HG03175 (cell line): ENCODE results near the gene ACVR1C.

Experiments used
- ATAC-seq: cut with Tn5 transposase; IDR thresholded peaks from one replicate; pipeline ENCODE4 v1.9.1; 2021; ENCODE audit warnings: mild to moderate bottlenecking, moderate library complexity; ENCODE audit not compliant: unreplicated experiment

ACVR1C gene

DNA sequence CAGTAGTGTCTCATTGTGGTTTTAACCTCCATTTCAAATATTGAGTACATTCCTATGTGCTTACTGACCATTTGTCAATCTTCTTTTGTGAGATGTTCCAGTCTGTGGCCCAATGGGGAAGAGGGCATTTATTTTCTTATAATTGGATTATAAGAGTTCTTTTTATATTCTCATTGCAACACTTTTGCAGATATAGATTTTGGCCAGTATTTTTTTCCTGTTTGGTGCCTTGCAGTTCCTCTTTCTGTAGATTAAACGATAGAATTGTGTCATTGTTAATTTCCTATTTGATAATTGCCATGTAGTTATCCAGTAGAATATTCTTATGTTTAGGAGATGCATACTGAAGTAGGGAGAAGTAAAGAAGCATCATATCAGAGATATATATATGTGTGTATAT is 128.3 kb downstream of the ACVR1C start:
- ATAC-seq: no peak

DNA sequence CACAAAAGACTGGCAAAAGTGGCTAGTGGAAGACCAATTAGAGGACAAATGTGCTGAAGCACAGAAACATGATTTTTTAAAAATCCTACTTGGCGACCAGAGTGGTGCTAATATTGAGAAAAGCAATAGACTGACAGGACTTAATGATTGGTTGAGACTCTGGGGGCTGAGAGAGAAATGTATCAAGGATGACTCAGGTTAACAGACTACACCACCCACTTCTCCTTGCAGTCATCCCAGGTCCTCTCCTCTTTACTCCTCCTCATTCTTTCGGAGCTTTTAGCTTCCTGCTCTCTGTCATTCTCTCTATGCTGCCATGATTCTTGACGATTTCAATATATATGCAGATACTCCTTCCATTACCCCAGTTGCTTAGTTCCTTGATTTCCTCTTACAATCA is 130.2 kb downstream of the ACVR1C start:
- ATAC-seq: no peak

DNA sequence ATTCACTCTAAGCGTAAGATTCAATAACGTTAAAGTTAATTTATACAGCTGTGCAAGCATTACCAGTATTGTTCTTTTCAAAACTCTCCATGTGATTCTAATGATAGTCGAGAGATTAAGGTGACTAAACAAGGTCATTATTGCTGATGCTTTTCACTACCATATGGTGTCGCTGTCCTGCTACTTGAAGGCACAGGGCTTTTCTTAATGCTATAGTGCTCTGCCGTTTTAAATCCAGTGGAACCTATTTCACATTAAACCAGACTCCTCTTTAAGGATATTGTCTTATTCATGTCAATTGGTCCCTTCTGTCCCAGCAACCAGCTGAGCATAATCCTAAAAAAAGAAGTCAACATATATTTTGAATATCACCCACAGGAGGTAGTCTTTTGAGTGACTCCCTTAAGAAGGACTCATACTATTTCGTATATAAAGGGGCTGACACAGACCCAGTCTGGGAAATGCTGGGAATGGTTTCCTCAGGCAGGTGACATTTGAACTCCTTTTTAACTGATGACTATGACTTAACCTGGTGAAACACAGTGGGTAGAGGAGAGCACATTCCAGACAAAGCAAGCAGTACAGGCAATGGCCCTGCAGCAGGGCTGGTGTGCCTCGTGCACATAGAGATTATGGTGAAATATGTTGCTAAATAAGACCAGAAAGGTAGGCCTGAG is 130.9 kb downstream of the ACVR1C start:
- ATAC-seq: peak; percentile 84

DNA sequence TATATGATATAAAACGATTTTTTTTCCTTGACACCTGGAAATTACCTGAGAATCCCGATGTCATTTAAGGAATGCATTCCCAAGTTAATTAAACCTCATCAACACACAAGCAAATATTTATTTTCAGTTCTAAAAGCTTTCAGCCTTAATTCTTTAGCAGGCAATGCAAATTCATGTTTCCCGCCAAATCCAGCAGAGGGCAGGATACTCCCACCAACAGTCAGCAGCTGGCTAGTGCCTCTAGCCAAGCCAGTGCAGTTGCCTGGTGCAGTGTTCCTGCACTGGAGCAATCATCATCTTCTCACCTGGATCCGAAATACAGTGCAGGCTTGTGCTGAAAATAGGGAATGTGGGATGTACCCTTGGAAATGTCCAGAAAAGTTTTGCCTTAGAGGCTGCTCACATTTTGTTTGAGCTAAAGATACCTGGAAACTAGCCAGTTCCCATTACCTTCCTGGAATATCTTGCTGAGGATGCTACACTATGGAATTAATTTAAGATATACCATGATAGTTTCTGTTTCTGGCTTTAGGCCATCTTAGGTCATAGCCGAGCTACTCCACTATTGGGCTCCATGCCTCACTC is 136.4 kb downstream of the ACVR1C start:
- peak; percentile 97 for ATAC-seq

DNA sequence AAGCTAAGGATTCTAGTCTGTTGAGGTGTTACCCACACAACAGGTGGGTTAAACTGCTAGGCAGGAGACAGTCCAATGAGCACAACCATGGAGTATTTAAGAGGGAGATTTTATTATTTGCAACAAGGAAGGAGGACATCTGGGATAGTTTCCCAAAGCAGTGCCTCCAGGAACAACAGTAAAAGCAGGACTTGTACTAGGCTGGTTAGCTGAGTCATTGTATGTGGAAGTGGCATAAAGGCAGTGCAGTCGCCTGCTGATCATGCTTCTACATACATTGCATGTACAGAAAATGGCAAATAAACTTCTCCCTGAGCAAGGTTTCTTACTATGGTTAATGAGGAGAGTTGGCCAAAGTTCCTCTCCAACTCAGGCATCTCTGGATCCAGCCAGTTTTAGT is 138.7 kb downstream of the ACVR1C start:
- no peak for ATAC-seq

DNA sequence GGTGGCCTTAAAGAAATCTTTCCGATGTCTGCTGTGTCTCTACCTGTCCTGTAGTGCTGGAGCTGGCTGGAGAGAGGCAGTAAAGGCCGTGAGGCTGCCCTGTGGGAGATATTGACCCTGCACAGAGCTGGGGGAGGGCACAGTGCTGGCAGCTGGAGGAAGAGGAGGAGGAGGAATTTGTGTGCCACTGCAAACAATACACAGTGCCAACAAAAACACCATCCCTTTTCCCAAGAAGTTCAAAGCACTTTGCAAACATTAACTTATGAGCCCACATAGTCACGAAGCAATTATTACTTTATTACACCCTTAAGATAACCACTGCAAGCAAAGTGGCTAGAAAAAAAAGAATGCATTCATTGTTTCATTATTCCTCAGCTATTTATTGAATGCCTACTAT is 139.8 kb downstream of the ACVR1C start:
- no peak for ATAC-seq

DNA sequence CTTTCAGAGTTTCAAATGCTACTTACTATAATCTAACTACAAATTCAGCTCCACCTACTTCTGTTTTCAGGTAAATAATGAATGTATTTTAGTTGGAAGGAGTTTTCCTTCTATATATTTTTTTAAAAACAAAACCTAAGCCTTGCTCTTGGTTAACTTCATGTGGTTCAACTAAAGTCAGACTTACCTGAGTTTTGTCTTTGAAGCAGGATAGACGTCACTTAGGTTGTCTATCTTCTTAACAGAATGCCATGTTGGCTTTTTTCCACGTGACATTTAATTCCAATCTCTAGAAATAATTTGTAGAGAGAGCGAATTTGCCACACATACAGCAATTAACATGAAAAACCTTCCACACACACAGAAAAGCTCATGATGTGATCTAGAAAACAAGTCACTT is 140.9 kb downstream of the ACVR1C start:
- no peak for ATAC-seq

DNA sequence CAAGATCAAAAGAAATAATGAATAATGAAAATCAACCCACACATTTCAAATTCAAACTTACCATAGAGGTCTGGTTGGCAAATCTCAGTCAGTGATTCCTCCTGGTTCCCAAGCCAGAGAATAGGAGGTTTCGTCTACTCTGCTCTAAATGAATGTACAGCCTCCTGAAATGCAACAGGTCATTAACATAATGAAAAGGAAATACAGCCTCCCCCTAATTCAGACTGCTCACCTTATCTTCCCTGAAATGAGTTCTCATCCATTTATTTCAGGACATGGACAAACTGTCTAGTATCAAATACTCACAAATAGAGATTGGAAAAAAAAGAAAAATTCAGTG is 141.4 kb downstream of the ACVR1C start:
- no peak for ATAC-seq

DNA sequence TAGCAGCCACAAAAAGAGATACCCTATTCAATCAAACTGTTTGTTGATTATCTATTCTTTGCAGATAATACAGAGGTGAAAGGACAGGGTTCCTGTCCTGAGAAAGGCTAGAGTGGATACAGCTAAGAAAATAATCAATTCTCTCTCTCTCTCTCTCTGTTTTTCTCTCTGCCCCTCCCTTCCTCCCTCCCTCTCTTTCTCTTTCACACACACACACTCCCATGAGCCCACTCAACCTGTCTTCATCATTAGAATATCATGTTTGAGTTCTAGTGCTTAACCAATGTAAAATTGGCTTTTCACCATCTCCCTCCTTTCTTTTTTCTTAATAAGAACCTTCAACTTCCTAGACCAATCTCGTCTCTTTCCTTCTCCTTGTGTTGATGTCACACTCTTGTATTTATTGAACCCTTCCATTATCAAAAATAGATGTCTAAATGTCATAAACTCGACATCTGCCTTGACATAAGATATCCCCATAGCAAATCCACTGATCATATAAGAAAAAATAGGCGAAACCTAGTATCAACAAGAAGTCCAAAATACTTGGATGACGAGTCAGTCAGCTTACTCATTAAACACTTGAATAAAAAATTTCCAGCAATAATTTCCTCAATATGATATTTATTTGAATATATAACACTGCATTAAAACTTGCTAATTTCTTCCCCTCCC is 141.9 kb downstream of the ACVR1C start:
- no peak for ATAC-seq

DNA sequence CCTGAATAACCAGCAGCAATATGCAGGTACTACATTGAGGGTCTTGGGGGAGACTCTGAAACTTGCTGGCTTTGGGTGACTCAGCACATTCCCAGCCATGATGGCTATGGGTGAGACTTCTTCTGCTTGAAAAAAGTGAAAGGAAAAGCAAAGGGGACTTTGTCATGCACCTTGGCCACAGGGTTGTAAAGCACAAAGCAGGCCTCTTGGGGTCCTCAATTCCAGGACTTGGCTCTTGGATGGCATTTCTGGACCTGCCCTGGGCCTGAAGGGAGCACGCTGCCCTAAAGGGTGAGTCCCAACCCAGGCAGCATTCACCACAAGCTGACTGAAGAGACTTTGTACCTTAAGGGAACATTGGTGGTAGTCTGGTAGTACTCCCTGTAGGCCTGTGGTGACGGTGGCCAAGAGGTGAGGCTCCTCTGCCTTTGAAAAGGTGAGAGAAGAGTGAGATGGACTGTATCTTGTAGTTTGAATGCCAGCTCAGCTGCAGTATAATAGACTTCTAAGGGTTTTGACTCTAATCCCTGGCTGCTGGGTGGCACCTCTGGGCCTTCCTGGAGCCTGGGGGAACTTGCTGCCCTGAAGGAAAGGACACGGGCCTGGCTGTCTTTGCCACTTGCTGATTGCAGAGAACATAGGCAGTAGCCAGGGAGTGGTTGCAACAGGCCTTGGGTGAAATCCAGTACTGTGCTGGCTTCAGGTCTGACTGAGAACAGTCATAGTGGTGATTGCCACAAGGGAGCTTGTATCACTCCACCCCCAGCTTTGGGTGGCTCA is 148.3 kb downstream of the ACVR1C start:
- peak; percentile 68 for ATAC-seq

DNA sequence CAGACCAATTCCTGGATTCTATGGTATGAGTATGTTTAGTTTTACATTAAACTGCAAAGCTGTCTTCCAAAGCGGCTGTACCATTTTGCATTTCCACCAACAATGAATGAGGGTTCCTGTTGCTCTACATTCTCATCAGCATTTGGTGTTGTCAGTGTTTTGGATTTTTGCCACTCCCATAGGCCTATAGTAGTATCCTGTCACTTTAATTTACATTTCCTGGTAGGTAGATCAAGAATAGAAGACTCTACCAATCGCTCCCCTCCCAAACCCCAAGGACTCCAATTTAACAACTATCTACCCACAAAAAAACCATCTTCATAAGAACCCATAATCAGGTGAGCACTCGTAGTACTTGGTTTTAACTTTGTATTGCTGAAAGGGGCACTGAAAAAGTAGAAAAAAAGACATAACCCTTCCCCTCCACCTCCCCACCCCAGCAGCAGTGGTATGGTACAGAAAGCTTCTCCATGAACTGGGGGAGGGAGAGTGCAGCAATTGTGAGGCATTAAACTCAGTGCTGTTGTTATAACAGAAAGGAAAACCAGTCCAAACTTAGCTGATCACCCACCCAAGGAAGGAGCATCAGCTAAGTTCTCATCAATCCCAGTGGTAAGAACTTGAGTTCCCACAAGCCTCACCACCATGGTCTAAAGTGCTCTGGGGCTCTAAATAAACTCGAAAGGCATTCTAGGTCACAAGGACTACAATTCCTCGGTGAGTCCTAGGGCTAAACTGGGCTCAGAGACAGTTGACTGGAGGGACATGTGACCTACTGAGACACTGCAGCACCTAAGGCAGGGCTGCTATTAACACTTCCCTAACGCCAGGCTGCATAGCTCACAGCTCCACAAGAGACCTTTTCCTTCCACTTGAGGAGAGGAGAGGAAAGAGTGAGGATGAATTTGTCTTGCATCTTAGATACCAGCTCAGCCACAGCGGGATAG is 149.3 kb downstream of the ACVR1C start:
- no peak for ATAC-seq

DNA sequence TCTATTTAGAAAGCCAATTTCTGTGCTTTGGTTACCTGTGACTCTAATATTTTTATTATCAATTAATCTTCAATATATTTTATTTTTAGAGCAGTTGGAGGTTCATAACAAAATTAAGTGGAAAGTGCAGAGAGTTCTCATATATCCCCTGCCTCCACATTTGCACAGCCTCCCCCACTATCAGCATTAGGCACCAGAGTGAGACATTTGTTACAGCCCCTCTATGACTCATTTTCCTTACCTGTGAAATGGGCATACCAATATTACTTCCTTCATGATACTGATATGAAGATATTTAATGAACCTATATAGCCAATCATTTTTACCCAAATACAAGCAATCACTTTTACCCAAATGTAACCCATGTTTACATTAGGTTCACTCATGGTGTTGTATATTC is 150.7 kb downstream of the ACVR1C start:
- ATAC-seq: no peak

DNA sequence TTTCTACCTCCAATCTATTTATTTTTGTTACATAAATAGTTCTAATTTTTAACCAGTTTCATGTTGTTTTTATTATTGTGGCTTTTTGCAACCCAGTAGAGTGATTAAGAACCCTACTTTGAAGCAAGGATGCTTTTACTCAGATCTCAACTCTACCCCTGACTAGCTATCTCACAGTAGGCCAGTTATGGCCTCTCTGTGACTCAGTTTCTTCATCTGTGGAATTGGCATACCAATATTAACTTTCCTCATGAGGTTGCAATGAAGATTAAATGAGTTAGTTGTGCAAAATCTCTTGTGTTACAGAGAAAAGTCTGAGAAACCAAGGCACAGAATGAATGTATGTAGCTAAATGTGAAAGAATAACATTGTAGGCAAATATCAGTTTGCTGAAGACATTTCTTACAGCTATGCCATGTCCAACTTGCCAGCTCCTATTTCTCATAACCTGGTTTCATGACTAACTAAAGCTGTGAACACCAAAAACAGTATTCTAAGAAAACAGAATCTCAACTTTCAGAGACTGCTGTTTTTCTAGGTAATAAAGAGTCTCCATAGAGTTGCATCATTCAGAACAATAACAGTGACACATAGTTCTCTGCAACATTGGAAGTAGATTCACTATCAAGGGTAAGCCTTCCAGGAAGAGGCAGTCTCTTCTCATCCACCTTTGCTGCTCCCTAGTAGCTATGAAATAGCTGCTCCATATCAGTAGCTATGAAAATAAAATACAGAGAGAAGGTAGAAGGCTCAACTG is 151.5 kb downstream of the ACVR1C start:
- no peak for ATAC-seq
